22Rv1 (cell line): Measurements from ENCODE around the gene GPR61.

ENCODE experiments used
- H3K27ac ChIP-seq: fragments of 450-650 bp; 2 replicates; pipeline ENCODE4 v1.5.1; 2017
- CTCF ChIP-seq: fragments of 450-650 bp; IDR thresholded peaks from 2 replicates; pipeline ENCODE4 v1.5.1; 2017; ENCODE audit warnings: mild to moderate bottlenecking
- ZFX ChIP-seq: fragments of 450-650 bp; IDR thresholded peaks from 2 replicates; pipeline ENCODE4 v1.6.1; 2017; ENCODE audit warnings: antibody characterized with exemption, borderline replicate concordance

The GPR61 gene

GRCh38 chr1:109522026-109522425 lies 17.6 kb upstream of the GPR61 start:
- no peak overlapping the region for H3K27ac ChIP-seq
- TF ChIP-seq CTCF: no peak
- no peak for TF ChIP-seq ZFX

DNA sequence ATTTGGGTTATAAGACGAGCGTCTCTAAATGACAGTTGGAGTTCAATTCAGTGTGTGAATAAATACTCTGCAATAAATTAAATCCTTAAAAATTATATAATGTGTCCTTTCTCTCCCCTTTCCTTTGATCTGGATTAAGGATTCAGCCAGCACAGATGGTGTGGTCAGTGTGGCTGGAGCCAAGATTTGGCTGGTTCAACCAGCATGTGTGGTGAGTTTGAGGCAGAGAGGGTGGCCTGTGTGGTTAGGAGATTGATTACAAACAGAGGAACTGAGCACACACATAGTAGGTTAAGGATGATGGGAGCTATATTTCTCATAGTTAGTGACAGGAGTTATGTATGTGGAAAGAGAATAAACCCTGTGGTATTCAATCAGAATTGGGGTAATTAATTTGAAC lies 16.0 kb upstream of the GPR61 start:
- no peak overlapping the region for H3K27ac ChIP-seq
- TF ChIP-seq ZFX (no peak), CTCF (no peak)

DNA sequence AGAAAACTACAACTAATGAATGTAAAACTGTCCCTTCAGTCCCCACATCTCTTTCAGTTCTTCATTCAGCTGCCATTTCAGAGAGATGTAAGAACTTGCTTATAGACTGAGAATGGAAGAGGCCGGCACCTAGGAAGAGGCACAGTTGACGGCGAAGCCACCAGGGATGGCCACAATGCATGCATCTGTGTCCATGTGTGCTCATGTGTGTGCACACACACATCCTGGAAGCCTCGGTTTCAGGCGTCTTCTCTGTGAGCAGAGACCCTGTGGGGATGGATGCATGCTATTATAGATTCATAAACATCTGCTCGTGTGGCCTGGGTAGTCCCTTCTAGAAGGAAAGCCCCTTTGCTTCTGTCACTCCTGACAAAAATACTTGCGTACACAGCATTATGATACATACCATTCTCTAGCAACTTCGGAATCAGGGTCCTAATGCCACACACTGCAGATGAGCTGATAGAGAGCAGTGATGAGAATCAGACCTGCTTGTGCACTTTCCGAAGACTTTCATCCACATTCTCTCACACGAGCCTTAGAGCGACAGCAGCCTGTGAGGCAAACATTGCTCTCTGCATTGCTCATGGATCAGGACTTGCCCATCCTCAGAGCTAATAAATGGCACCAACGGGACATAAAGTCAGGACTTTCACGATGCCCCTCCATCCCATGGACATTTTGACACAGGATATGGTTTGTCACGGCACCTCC lies 12.4 kb upstream of the GPR61 start:
- TF ChIP-seq ZFX: no peak
- TF ChIP-seq CTCF: no peak
- H3K27ac ChIP-seq: no peak overlapping the region

DNA sequence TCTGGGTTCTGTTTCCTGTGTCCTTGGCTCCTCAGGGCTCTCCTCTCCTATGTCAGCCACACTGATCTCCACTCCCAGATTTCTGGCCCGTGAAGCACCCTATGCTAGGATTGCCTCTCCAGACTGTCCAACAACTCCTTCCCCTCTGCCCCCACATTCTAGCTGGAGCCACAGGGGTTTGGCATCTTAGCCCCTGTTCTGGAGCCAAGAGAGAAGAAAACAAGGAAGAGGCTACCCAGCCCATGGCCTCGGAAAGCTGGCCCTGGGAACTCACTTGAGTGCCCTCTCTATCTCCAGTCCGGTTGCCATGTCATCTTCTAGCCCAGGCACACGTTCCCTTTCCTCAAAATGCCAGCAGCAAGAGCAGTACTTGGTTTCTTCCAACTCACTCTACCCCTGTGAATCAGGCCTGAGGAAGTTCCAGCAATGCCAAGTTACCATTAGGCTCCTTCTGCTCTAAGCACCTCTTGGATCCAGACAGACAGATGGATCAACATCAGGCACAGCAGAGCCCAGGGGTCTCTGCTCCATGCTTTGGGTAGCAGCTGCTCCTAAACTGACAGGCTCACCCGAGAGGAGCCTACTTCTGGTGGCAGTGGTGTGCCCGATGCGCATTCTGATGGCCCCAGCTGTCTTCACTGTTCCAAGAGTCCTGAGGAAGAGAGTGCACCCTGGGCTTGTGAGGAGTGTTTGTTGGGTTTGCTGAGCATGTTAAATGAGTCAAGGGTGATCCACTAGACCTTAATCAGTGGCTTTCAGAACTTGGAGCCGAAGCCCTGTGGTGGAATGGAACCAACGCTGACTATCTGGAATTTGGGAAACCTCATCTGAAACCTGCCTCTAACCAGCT lies 11.6 kb upstream of the GPR61 start:
- TF ChIP-seq CTCF (no peak), ZFX (no peak)
- H3K27ac ChIP-seq: no peak overlapping the region

DNA sequence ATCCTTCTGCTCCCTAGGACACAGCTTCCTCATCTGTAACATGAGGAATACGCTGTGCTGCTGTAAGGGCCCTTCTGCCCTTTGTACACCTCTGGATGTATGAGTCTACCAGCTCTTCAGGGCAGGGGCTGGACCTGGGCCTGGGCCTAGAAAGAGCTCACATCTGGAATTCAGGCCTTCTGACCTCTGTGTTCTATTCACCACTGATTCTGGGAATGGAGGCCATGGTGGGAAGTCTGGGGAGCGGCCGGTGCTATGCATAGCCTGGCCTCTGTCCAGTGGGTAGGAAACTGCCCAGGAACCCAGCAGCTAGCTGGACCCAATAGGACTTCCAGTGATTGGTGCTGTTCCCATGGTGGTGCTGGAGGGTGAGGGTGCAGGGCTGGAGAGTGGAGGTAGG lies 11.0 kb upstream of the GPR61 start:
- TF ChIP-seq CTCF (no peak), ZFX (no peak)
- H3K27ac ChIP-seq: no peak overlapping the region

- no peak overlapping the region for H3K27ac ChIP-seq
- TF ChIP-seq CTCF (no peak), ZFX (no peak)
Measured at GRCh38 chr1:109529881-109530456, 9.7 kb upstream of the GPR61 start.

- H3K27ac ChIP-seq: no peak overlapping the region
- no peak for TF ChIP-seq CTCF
- TF ChIP-seq ZFX: no peak
Measured at GRCh38 chr1:109530457-109531087, 9.1 kb upstream of the GPR61 start.
